ENCODE data around the gene BFSP2.

- TF ChIP-seq, protein P1, sequence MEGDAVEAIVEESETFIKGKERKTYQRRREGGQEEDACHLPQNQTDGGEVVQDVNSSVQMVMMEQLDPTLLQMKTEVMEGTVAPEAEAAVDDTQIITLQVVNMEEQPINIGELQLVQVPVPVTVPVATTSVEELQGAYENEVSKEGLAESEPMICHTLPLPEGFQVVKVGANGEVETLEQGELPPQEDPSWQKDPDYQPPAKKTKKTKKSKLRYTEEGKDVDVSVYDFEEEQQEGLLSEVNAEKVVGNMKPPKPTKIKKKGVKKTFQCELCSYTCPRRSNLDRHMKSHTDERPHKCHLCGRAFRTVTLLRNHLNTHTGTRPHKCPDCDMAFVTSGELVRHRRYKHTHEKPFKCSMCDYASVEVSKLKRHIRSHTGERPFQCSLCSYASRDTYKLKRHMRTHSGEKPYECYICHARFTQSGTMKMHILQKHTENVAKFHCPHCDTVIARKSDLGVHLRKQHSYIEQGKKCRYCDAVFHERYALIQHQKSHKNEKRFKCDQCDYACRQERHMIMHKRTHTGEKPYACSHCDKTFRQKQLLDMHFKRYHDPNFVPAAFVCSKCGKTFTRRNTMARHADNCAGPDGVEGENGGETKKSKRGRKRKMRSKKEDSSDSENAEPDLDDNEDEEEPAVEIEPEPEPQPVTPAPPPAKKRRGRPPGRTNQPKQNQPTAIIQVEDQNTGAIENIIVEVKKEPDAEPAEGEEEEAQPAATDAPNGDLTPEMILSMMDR (IDR thresholded peaks at IDR 0.05), result no peak
- no peak for TF ChIP-seq POLR2A (IDR thresholded peaks at IDR 0.05)
Measured at GRCh38 chr3:133492159-133492741, 92.4 kb downstream of the BFSP2 start.
